ENCODE measurements around the gene EXOC3L1. TPM values are rescaled to one million over a fixed set of nuclear protein-coding genes. Genes with fewer than 3 reads are reported as not detected.
A peak's percentile ranks its signal among the peaks of the same experiment; 100 is the strongest.

Gene EXOC3L1
- total and polyA plus RNA-seq, 2 of the 13 experiments (the other 11 are each of a cell fraction or from before 2014, with no cell fraction given) = 0.12 TPM; not detected in 1

GRCh38 chr16:67226804-67227566, 37.0 kb upstream of the EXOC3L1 start, which contains the start of gene TMEM208:
Gene TMEM208 (plus strand): TSS chr16:67227130. CDS start chr16:67227219, 89 bp downstream.
- intact Hi-C loops (cut with micrococcal nuclease; ENCODE audit: unreplicated experiment) = loop anchor here (1.0 to 5.0 kb wide), 2 partner anchors 20 to 40 kb away; partner anchors contain the start of gene FHOD1
- CTCF ChIA-PET (ENCODE audit: low intra/inter-chr PET ratio, low total read pairs) = no interaction called here
- FAIRE-seq = peak; percentile 99
- TF ChIP-seq MBD4 (IDR thresholded peaks at IDR 0.05; ENCODE audit: borderline replicate concordance, low read length) (no peak), ZNF629 (CRISPR knock-in tag; conservative IDR thresholded peaks at IDR 0.05) (peak; percentile 55), NFKBIZ (CRISPR knock-in tag; IDR thresholded peaks at IDR 0.05) (peak; percentile 89), FOXO1 (CRISPR knock-in tag; IDR thresholded peaks at IDR 0.05) (peak; percentile 67; the same call in 1 of the 2 replicates), POGZ (CRISPR knock-in tag; IDR thresholded peaks at IDR 0.05) (peak; percentile 87), USF2 (IDR thresholded peaks at IDR 0.05; ENCODE audit: low read depth, low read length) (no peak), USF2 (CRISPR knock-in tag; IDR thresholded peaks at IDR 0.05; ENCODE audit: borderline replicate concordance) (no peak; the same call in 1 of the 2 replicates), ATRX (CRISPR knock-in tag; IDR thresholded peaks at IDR 0.05; ENCODE audit: borderline replicate concordance) (no peak), MAF1 (CRISPR knock-in tag; IDR thresholded peaks at IDR 0.05; ENCODE audit: borderline replicate concordance) (peak; percentile 54; the same call in 1 of the 2 replicates), ZNF207 (IDR thresholded peaks at IDR 0.05; ENCODE audit: borderline replicate concordance) (no peak), NR1H2 (CRISPR knock-in tag; IDR thresholded peaks at IDR 0.05; ENCODE audit: borderline replicate concordance, low read depth) (no peak), MEF2D (CRISPR knock-in tag; IDR thresholded peaks at IDR 0.05) (peak; percentile 27; the same call in 1 of the 2 replicates), DNMT3B (CRISPR knock-in tag; conservative IDR thresholded peaks at IDR 0.05) (peak; percentile 82; the same call in 1 of the 2 replicates), ZSCAN12 (CRISPR knock-in tag; IDR thresholded peaks at IDR 0.05) (no peak), AKAP8 (CRISPR knock-in tag; IDR thresholded peaks at IDR 0.05) (peak; percentile 64; the same call in 1 of the 2 replicates), ZNF501 (CRISPR knock-in tag; IDR thresholded peaks at IDR 0.05) (peak; percentile 99), FOXA3 (CRISPR knock-in tag; IDR thresholded peaks at IDR 0.05) (peak; percentile 82), ZNF256 (CRISPR knock-in tag; conservative IDR thresholded peaks at IDR 0.05) (peak; percentile 94), BRF2 (CRISPR knock-in tag; IDR thresholded peaks at IDR 0.05) (0 out of 2 replicates have a peak, but pooled peaks have one; percentile 13), HOXD1 (CRISPR knock-in tag; IDR thresholded peaks at IDR 0.05) (peak; percentile 81), MXD1 (CRISPR knock-in tag; IDR thresholded peaks at IDR 0.05) (no peak), CBFB (CRISPR knock-in tag; IDR thresholded peaks at IDR 0.05) (peak; percentile 99), NBN (conservative IDR thresholded peaks at IDR 0.05) (no peak)

More at GRCh38 chr16:67226804-67227566, 37.0 kb upstream of the EXOC3L1 start, which contains the start of gene TMEM208:
- peaks cover 0 to 4% of the 10 kb centered on the region in 2 experiments; a peak in 1 of 5 replicates for H3K27me3 ChIP-seq (ENCODE audit: control insufficient read depth in 1 of 2, insufficient read depth in 2 of 2, low read length in 2 of 2)
- peaks cover 34% of the 10 kb centered on the region for H3K4me1 ChIP-seq (ENCODE audit: insufficient read depth, low read length)
- peak; percentile 96 for ATAC-seq
- peaks cover 27 to 40% of the 10 kb centered on the region in 2 experiments for H3K36me3 ChIP-seq (replicated peaks in 1 of 2; ENCODE audit: control insufficient read depth in 1 of 2, insufficient read depth in 2 of 2, low read length in 2 of 2)
- POLR2A ChIA-PET = interaction anchor here (0.6 to 3.2 kb wide), 22 partner anchors 9 to 335 kb away, joined by 3 to 71 read pairs (median 4); partner anchors contain the start of genes ATP6V0D1, ELMO3, FHOD1 and NOL3
- WGBS (ENCODE audit: low lambda C conversion rate) = 1% methylated on average over 34 of the region's 46 CpGs
- in situ Hi-C loops (cut with HindIII; ENCODE audit: extremely low pct_ligation_motif_present, low pct_unique_long_range_greater_than_20kb) = no loop called here
- peak within 1 kb of the TSS; percentile 55 for H3K27ac ChIP-seq (ENCODE audit: extremely low read length, insufficient read depth, low read length)
- peak; percentile 99 for DNase-seq (ENCODE audit: low spot score)
- no peak within 1 kb of the TSS for H2AFZ ChIP-seq (ENCODE audit: low read length)
- peak within 1 kb of the TSS; percentile 99 for H3K4me2 ChIP-seq (ENCODE audit: low read depth, low read length)
- H3K9ac ChIP-seq (ENCODE audit: insufficient read depth, low read depth, low read length) = peak within 1 kb of the TSS; percentile 98
- peaks cover 17% of the 10 kb centered on the region for H3K79me2 ChIP-seq (ENCODE audit: insufficient read depth, low read length)
- no TSS peak for BruUV-seq (replicated peaks)
- H3K4me3 ChIP-seq (replicated peaks in 1 of 3; ENCODE audit: insufficient read depth in 1 of 3, low read depth in 2 of 3, low read length in 3 of 3) = peak within 1 kb of the TSS; percentile 97 to 100 (median 98)
- H3K9me3 ChIP-seq (ENCODE audit: low read length) = no peaks in the 10 kb centered on the region
- no peaks in the 10 kb centered on the region; the same call in 1 of the 2 replicates for H4K20me1 ChIP-seq (ENCODE audit: insufficient read depth, low read length)

Measured in HepG2 (cell line).